GM12878 (cell line): ENCODE data around the gene MALT1. TPM values are rescaled to one million over a fixed set of nuclear protein-coding genes. Genes with fewer than 3 reads are reported as not detected.

Experiments
- ATAC-seq: fragments of 200-7000 bp; cut with Tn5 transposase; 3 replicates; pipeline ENCODE4 v1.9.1; 2020; ENCODE audit warnings: mild to moderate bottlenecking, moderate library complexity
- BruUV-seq: library from RNA; stranded (reverse); fragments of 400-500 nt; replicated peaks from 2 replicates; lab custom pipeline; 2021; lab: Mats Ljungman, UMichigan
- CTCF ChIA-PET: fragments of 300-600 bp; sonication (Branson Sonifier 250); formaldehyde crosslinking; extraction: SDS; loops from one replicate; lab custom pipeline; 2021; ENCODE audit warnings: inconsistent platforms; lab: Yijun Ruan, JAX
- POLR2A ChIA-PET: fragments of 350-600 bp; formaldehyde crosslinking; extraction: SDS; loops from one replicate; lab custom pipeline; 2021; ENCODE audit warnings: inconsistent platforms; lab: Charles Lee
- RAD21 ChIA-PET: fragments of 300-600 bp; sonication (Branson Sonifier 250); formaldehyde crosslinking; loops from one replicate; lab custom pipeline; 2023; ENCODE audit warnings: antibody characterized with exemption; ENCODE audit not compliant: unreplicated experiment; lab: Charles Lee
- SMC1A ChIA-PET: fragments of 300-600 bp; sonication (Branson Sonifier 250); formaldehyde crosslinking; loops from one replicate; lab custom pipeline; 2023; ENCODE audit not compliant: unreplicated experiment, uncharacterized antibody; lab: Charles Lee
- DNase-seq: peaks from one replicate; pipeline ENCODE4 v3.0.0-alpha.2; 2011; ENCODE audit warnings: low read depth, low spot score
- FAIRE-seq: peaks from 3 replicates; lab custom pipeline; 2011; peaks lifted over from hg19 to GRCh38; lab: Jason Lieb, UNC
- H2AFZ ChIP-seq: 2 replicates; pipeline ENCODE4 v1.6.0; 2011; ENCODE audit warnings: low read depth, low read length, control low read depth; ENCODE audit not compliant: control insufficient read depth
- H3K27ac ChIP-seq: 2 replicates; pipeline ENCODE4 v1.5.1; 2011; ENCODE audit warnings: control low read depth; ENCODE audit not compliant: control insufficient read depth, insufficient read depth
- H3K27me3 ChIP-seq, 2 experiments: replicated peaks in 1 of 2; 2 replicates each; pipeline versions ENCODE4 v1.6.0 to v1.6.1; 2011; ENCODE audit warnings: low read length in 1 of 2; ENCODE audit not compliant: control insufficient read depth in 2 of 2, insufficient read depth in 2 of 2
- H3K36me3 ChIP-seq, 2 experiments: 2 replicates each; pipeline ENCODE4 v1.5.1; 2011; ENCODE audit warnings: low read length in 1 of 2; ENCODE audit not compliant: control insufficient read depth in 2 of 2, insufficient read depth in 2 of 2
- H3K4me1 ChIP-seq: 2 replicates; pipeline ENCODE4 v1.6.1; 2011; ENCODE audit warnings: mild to moderate bottlenecking, low read length, moderate library complexity, mixed read lengths; ENCODE audit not compliant: control insufficient read depth, insufficient read depth
- H3K4me2 ChIP-seq: 2 replicates; pipeline ENCODE4 v1.6.0; 2011; ENCODE audit warnings: control low read depth; ENCODE audit not compliant: control insufficient read depth, insufficient read depth
- H3K4me3 ChIP-seq: fragments of 200-600 bp; sonication (generic); 2 replicates; pipeline ENCODE4 v1.5.1; 2016
- H3K79me2 ChIP-seq: 2 replicates; pipeline ENCODE4 v1.6.0; 2011; ENCODE audit warnings: low read length; ENCODE audit not compliant: control insufficient read depth, insufficient read depth
- H3K9ac ChIP-seq: 2 replicates; pipeline ENCODE4 v1.8.0; 2011; ENCODE audit warnings: low read length, control low read depth, mixed read lengths; ENCODE audit not compliant: control insufficient read depth, insufficient read depth
- H3K9me3 ChIP-seq: replicated peaks from 3 replicates; pipeline ENCODE4 v1.5.1; 2011; ENCODE audit warnings: mild to moderate bottlenecking, low read length; ENCODE audit not compliant: control insufficient read depth, insufficient read depth
- H4K20me1 ChIP-seq: 2 replicates; pipeline ENCODE4 v1.6.0; 2011; ENCODE audit not compliant: control insufficient read depth, insufficient read depth
- FOXM1 ChIP-seq: IDR thresholded peaks from 2 replicates; pipeline ENCODE4 v1.6.1; 2012; ENCODE audit warnings: low read depth, mild to moderate bottlenecking, inconsistent platforms, low read length, moderate library complexity
- IKZF1 ChIP-seq: fragments of 450-650 bp; conservative IDR thresholded peaks from 2 replicates; pipeline ENCODE4 v1.6.1; 2017; ENCODE audit warnings: antibody characterized with exemption, mild to moderate bottlenecking
- IKZF2 ChIP-seq, 2 experiments: fragments of 450-650 bp; IDR thresholded peaks; 2 replicates each; pipeline ENCODE4 v1.6.1; 2017; ENCODE audit warnings: mild to moderate bottlenecking in 2 of 2, moderate library complexity in 2 of 2
- MTA2 ChIP-seq: fragments of 450-650 bp; IDR thresholded peaks from 2 replicates; pipeline ENCODE4 v1.6.1; 2016; ENCODE audit warnings: low read depth, mild to moderate bottlenecking, moderate library complexity
- NFXL1 ChIP-seq: fragments of 450-650 bp; IDR thresholded peaks from 2 replicates; pipeline ENCODE4 v1.6.1; 2017; ENCODE audit warnings: antibody characterized with exemption, mild to moderate bottlenecking, borderline replicate concordance
- RAD21 ChIP-seq: IDR thresholded peaks from 2 replicates; pipeline ENCODE4 v1.6.1; 2011; ENCODE audit warnings: mild to moderate bottlenecking, low read depth, low read length, moderate library complexity; ENCODE audit not compliant: insufficient read depth
- RUNX3 ChIP-seq: IDR thresholded peaks from 2 replicates; pipeline ENCODE4 v1.6.1; 2012; ENCODE audit warnings: low read length, inconsistent platforms
- SPI1 ChIP-seq: IDR thresholded peaks from 2 replicates; pipeline ENCODE4 v1.6.1; 2011; ENCODE audit warnings: low read depth, mild to moderate bottlenecking, low read length, moderate library complexity, borderline replicate concordance; ENCODE audit not compliant: insufficient read depth
- ZNF24 ChIP-seq: fragments of 450-650 bp; IDR thresholded peaks from 2 replicates; pipeline ENCODE4 v1.6.1; 2017; ENCODE audit warnings: antibody characterized with exemption, mild to moderate bottlenecking
- WGBS: methylation state at CpG from one replicate; pipeline ENCODE4 v1.1.6; 2016; ENCODE audit warnings: low lambda C conversion rate; ENCODE audit not compliant: insufficient replicate concordance, insufficient coverage; ENCODE audit errors: missing lambda C conversion rate; 5-methylcytosine and 5-hydroxymethylcytosine counted together
- in situ Hi-C: fragments of 300-500 bp; cut with MboI; formaldehyde crosslinking; loops from 9 replicates; pipeline ENCODE4 v1.14.3; 2018; ENCODE audit warnings: mixed read lengths
- intact Hi-C: fragments of 100-400 bp; cut with micrococcal nuclease; formaldehyde crosslinking; loops from one replicate; pipeline ENCODE4 v1.14.2; 2022; ENCODE audit not compliant: unreplicated experiment
- polyA plus RNA-seq, 11 experiments: library from polyadenylated mRNA; depleted of rRNA in 4 of 11; unstranded in 6 of 11; stranded (reverse) in 5 of 11; fragments of >200 nt; fragmentation: Nextera tagmentation in 4 of 11; fragmentation: Illumina TruSeq in 1 of 11; extraction: Ambion mirVana in 4 of 11; extraction: Trizol in 1 of 11; gene quantifications; 1 replicate in 1 of 11; 2 replicates in 10 of 11; pipeline versions ENCODE4 v1.2.1 to v1.2.3, GENCODE V29; 2011 to 2016; ENCODE audit warnings: inconsistent platforms in 2 of 11, missing spikeins in 2 of 11, low read depth in 1 of 11
- total RNA-seq, 4 experiments: library from RNA; depleted of rRNA in 3 of 4; stranded (reverse); fragments of >200 nt in 3 of 4; fragmentation: Illumina TruSeq in 1 of 4; extraction: Trizol in 1 of 4; gene quantifications; 2 replicates each; pipeline versions ENCODE4 v1.2.1 to v1.2.3, GENCODE V29; 2013 to 2021

The MALT1 gene
- total and polyA plus RNA-seq, 10 of the 15 experiments (the other 5 are each of a cell fraction or from before 2014, with no cell fraction given), result 17.6 to 126 (median 45.4) TPM

DNA sequence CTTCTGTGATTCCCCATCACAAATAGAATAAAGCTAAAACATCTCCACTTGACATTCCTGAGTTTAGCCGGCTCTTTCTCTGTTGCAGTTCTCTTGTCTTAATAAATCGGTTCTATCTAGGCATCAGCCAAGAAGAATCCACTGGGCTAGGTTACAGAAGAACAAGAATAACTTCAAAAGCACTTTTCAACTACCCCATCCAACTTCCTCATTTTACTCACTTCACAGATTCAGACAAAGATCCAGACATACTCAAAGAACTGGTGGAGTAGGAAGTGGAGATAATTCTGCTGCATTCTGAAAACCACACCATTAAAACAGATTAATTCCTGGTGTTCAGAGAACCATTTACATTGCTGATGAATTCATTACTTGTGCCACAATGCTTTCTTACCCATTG lies 32.8 kb upstream of the MALT1 start:
- H3K4me3 ChIP-seq, result no peak overlapping the region
- H3K4me1 ChIP-seq, result peaks cover 55% of the 10 kb centered on the region
- in situ Hi-C loops (no loop called here), intact Hi-C loops (no loop called here)
- peak; percentile 55; the same call in 1 of the 2 replicates for TF ChIP-seq ZNF24
- TF ChIP-seq RAD21, result no peak
- peak; percentile 48; the same call in 1 of the 2 replicates for TF ChIP-seq MTA2
- peak; percentile 60 for TF ChIP-seq RUNX3
- TF ChIP-seq NFXL1, result no peak
- TF ChIP-seq FOXM1, result 0 out of 2 replicates have a peak, but pooled peaks have one; percentile 22
- peak; percentile 92 for TF ChIP-seq SPI1
- TF ChIP-seq IKZF2 (IDR thresholded peaks at IDR 0.05), result peak; percentile 51 to 56; a peak in 2 of 4 replicates
- TF ChIP-seq IKZF1, result peak; percentile 35; the same call in 1 of the 2 replicates
- 34% methylated on average over 2 of the region's 2 CpGs for WGBS
- ATAC-seq, result peak; percentile 75
- peak overlapping the region; percentile 17; the same call in 1 of the 2 replicates for H3K27ac ChIP-seq
- no peak for FAIRE-seq
- ChIA-PET CTCF (interaction anchor here (1.2 to 2.2 kb wide), 2 partner anchors 16 to 22 kb away, joined by 4 to 6 read pairs; no protein-coding TSS in a partner anchor), RAD21 (no interaction called here), POLR2A (interaction anchor here (1.0 to 1.5 kb wide), 2 partner anchors 20 to 27 kb away, joined by 3 to 6 read pairs; no protein-coding TSS in a partner anchor), SMC1A (interaction anchor here (1.1 to 2.4 kb wide), 6 partner anchors 9 to 23 kb away, joined by 3 to 10 read pairs (median 6); no protein-coding TSS in a partner anchor)
- H3K9ac ChIP-seq, result no peak overlapping the region
- H2AFZ ChIP-seq, result no peak overlapping the region
- DNase-seq, result no peak
- no peaks in the 10 kb centered on the region for H3K27me3 ChIP-seq
- H3K79me2 ChIP-seq, result no peaks in the 10 kb centered on the region
- no TSS peak for BruUV-seq
- no peaks in the 10 kb centered on the region for H4K20me1 ChIP-seq
- H3K36me3 ChIP-seq, result no peaks in the 10 kb centered on the region
- H3K4me2 ChIP-seq, result peak overlapping the region; percentile 49
- peaks cover 8% of the 10 kb centered on the region; the same call in 2 of the 3 replicates for H3K9me3 ChIP-seq
